K562 (cell line): ENCODE results near the gene RXRA. TPM values are rescaled to one million over a fixed set of nuclear protein-coding genes. Genes with fewer than 3 reads are reported as not detected.

Source experiments
- EWSR1 ChIP-seq: fragments of 450-650 bp; IDR thresholded peaks from 2 replicates; pipeline ENCODE4 v1.6.1; 2018; ENCODE audit warnings: borderline replicate concordance, mild to moderate bottlenecking, low read depth, moderate library complexity; ENCODE audit not compliant: partially characterized antibody
- GATA2 ChIP-seq: sonication (generic); formaldehyde crosslinking; IDR thresholded peaks from 2 replicates; pipeline ENCODE4 v1.4.0; 2020; ENCODE audit warnings: mild to moderate bottlenecking, missing genetic modification reagents
- IRF2 ChIP-seq: sonication (generic); formaldehyde crosslinking; IDR thresholded peaks from 2 replicates; pipeline ENCODE4 v1.8.1; 2022; ENCODE audit warnings: mild to moderate bottlenecking, missing genetic modification reagents
- TBL1XR1 ChIP-seq, 2 experiments: IDR thresholded peaks; 2 replicates each; pipeline ENCODE4 v1.6.1; 2012; ENCODE audit warnings: improper control_type of control experiment in 2 of 2, low read length in 2 of 2, mild to moderate bottlenecking in 1 of 2
- XRCC4 ChIP-seq: IDR thresholded peaks from one replicate; pipeline ENCODE4 v1.6.1; 2011; ENCODE audit not compliant: insufficient read depth, insufficient read length; ENCODE audit errors: extremely low read depth
- polyA plus RNA-seq, 8 experiments: library from polyadenylated mRNA; depleted of rRNA in 4 of 8; stranded (reverse) in 5 of 8; unstranded in 3 of 8; fragments of >200 nt; fragmentation: Nextera tagmentation in 2 of 8; fragmentation: Illumina TruSeq in 1 of 8; extraction: Ambion mirVana in 2 of 8; extraction: Trizol in 1 of 8; gene quantifications; 2 replicates each; pipeline versions ENCODE4 v1.2.1 to v1.2.3, GENCODE V29; 2011 to 2014; ENCODE audit warnings: inconsistent platforms in 1 of 8, missing spikeins in 1 of 8
- total RNA-seq, 7 experiments: library from RNA; depleted of rRNA in 6 of 7; stranded (reverse); fragments of >200 nt in 6 of 7; fragmentation: Illumina TruSeq in 2 of 7; extraction: Trizol in 2 of 7; gene quantifications; 2 replicates each; pipeline versions ENCODE4 v1.2.1 to v1.2.3, GENCODE V29; 2011 to 2021; ENCODE audit warnings: low replicate concordance in 1 of 7
- TF ChIP-seq, protein P1 (sequence below): fragments of 450-650 bp; IDR thresholded peaks from 2 replicates; pipeline ENCODE4 v1.7.0; 2016; ENCODE audit warnings: borderline replicate concordance
- TF ChIP-seq, protein P2 (sequence below): fragments of 250-450 bp; sonication (Bioruptor Pico); IDR thresholded peaks from 2 replicates; pipeline ENCODE4 v1.5.0; 2021; ENCODE audit warnings: mild to moderate bottlenecking, borderline replicate concordance
- TF ChIP-seq, protein P3 (sequence below): IDR thresholded peaks from 3 replicates; pipeline ENCODE4 v1.6.1; 2011; ENCODE audit warnings: borderline replicate concordance, mild to moderate bottlenecking, moderate library complexity; ENCODE audit not compliant: insufficient read length; ENCODE audit errors: extremely low read depth
- TF ChIP-seq, protein P4 (sequence below): sonication (generic); formaldehyde crosslinking; IDR thresholded peaks from 2 replicates; pipeline ENCODE4 v1.8.1; 2023; ENCODE audit warnings: missing genetic modification reagents, mild to moderate bottlenecking, borderline replicate concordance

The RXRA gene
- total and polyA plus RNA-seq, 9 of the 15 experiments (the other 6 are each of a cell fraction or from before 2014, with no cell fraction given) = 0.35 to 23.6 (median 4.6) TPM

DNA sequence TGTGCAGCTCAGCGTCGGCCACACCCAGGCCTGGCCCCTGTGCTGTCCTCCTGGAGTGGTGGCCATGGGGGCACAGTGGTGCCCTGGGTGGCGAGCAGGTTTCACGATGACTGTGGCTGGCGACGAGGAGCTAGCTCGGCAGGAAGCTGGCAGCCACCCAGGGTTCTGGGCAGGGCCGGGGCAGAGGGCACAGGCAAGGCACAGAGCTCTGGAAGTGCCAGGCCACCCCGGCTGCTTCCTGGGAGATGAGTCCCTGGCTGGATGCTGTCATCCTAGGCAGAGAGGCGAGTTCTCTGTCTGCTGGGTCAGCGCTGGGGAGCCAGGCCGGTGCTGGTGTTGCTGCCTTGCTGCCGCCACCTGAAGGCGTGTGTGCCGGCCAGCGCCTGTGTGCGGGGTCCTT is 51.7 kb downstream of the RXRA start (continued):
- TF ChIP-seq, protein P1, sequence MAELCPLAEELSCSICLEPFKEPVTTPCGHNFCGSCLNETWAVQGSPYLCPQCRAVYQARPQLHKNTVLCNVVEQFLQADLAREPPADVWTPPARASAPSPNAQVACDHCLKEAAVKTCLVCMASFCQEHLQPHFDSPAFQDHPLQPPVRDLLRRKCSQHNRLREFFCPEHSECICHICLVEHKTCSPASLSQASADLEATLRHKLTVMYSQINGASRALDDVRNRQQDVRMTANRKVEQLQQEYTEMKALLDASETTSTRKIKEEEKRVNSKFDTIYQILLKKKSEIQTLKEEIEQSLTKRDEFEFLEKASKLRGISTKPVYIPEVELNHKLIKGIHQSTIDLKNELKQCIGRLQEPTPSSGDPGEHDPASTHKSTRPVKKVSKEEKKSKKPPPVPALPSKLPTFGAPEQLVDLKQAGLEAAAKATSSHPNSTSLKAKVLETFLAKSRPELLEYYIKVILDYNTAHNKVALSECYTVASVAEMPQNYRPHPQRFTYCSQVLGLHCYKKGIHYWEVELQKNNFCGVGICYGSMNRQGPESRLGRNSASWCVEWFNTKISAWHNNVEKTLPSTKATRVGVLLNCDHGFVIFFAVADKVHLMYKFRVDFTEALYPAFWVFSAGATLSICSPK = no peak
- TF ChIP-seq IRF2 (no peak), XRCC4 (no peak), TBL1XR1 (IDR thresholded peaks at IDR 0.05; ENCODE audit: low read length in 2 of 2) (no peak), EWSR1 (no peak), GATA2 (CRISPR knock-in tag) (no peak)
- TF ChIP-seq, protein P2, sequence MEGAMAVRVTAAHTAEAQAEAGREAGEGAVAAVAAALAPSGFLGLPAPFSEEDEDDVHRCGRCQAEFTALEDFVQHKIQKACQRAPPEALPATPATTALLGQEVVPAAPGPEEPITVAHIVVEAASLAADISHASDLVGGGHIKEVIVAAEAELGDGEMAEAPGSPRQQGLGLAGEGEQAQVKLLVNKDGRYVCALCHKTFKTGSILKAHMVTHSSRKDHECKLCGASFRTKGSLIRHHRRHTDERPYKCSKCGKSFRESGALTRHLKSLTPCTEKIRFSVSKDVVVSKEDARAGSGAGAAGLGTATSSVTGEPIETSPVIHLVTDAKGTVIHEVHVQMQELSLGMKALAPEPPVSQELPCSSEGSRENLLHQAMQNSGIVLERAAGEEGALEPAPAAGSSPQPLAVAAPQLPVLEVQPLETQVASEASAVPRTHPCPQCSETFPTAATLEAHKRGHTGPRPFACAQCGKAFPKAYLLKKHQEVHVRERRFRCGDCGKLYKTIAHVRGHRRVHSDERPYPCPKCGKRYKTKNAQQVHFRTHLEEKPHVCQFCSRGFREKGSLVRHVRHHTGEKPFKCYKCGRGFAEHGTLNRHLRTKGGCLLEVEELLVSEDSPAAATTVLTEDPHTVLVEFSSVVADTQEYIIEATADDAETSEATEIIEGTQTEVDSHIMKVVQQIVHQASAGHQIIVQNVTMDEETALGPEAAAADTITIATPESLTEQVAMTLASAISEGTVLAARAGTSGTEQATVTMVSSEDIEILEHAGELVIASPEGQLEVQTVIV (CRISPR knock-in tag) = no peak
- TF ChIP-seq, protein P3, sequence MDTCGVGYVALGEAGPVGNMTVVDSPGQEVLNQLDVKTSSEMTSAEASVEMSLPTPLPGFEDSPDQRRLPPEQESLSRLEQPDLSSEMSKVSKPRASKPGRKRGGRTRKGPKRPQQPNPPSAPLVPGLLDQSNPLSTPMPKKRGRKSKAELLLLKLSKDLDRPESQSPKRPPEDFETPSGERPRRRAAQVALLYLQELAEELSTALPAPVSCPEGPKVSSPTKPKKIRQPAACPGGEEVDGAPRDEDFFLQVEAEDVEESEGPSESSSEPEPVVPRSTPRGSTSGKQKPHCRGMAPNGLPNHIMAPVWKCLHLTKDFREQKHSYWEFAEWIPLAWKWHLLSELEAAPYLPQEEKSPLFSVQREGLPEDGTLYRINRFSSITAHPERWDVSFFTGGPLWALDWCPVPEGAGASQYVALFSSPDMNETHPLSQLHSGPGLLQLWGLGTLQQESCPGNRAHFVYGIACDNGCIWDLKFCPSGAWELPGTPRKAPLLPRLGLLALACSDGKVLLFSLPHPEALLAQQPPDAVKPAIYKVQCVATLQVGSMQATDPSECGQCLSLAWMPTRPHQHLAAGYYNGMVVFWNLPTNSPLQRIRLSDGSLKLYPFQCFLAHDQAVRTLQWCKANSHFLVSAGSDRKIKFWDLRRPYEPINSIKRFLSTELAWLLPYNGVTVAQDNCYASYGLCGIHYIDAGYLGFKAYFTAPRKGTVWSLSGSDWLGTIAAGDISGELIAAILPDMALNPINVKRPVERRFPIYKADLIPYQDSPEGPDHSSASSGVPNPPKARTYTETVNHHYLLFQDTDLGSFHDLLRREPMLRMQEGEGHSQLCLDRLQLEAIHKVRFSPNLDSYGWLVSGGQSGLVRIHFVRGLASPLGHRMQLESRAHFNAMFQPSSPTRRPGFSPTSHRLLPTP = no peak
- TF ChIP-seq, protein P4, sequence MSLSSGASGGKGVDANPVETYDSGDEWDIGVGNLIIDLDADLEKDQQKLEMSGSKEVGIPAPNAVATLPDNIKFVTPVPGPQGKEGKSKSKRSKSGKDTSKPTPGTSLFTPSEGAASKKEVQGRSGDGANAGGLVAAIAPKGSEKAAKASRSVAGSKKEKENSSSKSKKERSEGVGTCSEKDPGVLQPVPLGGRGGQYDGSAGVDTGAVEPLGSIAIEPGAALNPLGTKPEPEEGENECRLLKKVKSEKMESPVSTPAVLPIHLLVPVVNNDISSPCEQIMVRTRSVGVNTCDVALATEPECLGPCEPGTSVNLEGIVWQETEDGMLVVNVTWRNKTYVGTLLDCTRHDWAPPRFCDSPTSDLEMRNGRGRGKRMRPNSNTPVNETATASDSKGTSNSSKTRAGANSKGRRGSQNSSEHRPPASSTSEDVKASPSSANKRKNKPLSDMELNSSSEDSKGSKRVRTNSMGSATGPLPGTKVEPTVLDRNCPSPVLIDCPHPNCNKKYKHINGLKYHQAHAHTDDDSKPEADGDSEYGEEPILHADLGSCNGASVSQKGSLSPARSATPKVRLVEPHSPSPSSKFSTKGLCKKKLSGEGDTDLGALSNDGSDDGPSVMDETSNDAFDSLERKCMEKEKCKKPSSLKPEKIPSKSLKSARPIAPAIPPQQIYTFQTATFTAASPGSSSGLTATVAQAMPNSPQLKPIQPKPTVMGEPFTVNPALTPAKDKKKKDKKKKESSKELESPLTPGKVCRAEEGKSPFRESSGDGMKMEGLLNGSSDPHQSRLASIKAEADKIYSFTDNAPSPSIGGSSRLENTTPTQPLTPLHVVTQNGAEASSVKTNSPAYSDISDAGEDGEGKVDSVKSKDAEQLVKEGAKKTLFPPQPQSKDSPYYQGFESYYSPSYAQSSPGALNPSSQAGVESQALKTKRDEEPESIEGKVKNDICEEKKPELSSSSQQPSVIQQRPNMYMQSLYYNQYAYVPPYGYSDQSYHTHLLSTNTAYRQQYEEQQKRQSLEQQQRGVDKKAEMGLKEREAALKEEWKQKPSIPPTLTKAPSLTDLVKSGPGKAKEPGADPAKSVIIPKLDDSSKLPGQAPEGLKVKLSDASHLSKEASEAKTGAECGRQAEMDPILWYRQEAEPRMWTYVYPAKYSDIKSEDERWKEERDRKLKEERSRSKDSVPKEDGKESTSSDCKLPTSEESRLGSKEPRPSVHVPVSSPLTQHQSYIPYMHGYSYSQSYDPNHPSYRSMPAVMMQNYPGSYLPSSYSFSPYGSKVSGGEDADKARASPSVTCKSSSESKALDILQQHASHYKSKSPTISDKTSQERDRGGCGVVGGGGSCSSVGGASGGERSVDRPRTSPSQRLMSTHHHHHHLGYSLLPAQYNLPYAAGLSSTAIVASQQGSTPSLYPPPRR (CRISPR knock-in tag) = no peak
